ENCODE results near the gene PPP1R9A.

The PPP1R9A gene

DNA sequence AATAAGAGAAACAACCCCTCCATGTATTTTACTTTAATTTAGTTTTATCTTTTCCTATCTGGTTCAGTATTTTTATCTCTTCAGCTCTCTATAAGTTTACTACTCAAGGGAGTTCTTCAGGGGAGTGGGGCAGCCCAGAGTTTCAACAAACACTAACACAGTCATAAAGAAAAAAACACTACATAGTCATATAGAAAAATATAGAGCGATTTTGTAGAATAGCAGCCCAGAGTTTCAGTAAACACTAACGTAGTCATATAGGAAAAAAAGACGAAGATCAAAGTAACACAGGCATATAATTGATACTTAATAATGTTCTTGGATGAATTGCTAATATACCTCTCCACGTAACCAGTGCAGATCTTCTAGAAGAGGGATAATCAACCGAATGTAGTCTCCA, 362.2 kb downstream of the PPP1R9A start:
- no peak for DNase-seq

- DNase-seq = no peak
These were observed 368.7 kb downstream of the PPP1R9A start for GRCh38 chr7:95276114-95276513.

GRCh38 chr7:95279417-95279816, 372.0 kb downstream of the PPP1R9A start:
- no peak for DNase-seq

DNA sequence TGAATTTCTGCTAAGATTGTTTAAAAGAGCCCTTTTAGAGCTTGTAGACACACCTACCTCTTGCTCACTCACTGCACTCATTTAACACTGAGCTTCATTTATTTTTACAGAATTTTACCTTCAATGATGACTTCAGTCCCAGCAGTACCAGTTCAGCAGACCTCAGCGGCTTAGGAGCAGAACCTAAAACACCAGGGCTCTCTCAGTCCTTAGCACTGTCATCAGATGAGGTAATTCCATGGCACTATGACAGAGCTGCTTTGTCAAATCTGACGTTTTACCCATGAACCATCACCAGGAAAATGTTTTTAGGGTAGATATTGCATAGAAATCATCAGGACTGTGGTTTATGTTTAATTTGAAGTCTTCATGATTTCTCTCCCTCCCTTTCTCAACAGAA, 378.7 kb downstream of the PPP1R9A start:
- no peak for DNase-seq

- no peak for DNase-seq
These were observed 382.9 kb downstream of the PPP1R9A start for GRCh38 chr7:95290166-95290830.

- DNase-seq = no peak
These were observed 388.0 kb downstream of the PPP1R9A start for GRCh38 chr7:95295397-95295796.

DNA sequence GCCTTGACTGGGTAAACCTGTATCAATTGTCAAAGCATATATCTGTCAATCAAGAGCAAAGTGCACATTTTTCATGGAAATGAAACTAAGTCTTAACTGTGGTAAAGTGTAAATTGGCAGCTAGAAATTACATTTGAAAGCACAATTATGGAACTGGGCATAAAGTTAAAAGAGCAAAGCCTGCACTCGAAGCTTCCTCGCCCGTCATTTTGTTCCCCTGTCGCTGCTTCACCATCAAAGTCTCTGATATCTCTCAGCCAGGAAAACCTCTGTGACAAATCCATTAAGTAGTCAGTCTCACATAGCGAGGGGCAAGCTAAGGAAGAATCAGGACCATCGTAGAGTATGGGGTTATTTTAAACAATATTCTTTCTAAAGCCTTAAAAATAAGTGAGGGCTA, 389.1 kb downstream of the PPP1R9A start:
- DNase-seq = no peak

GRCh38 chr7:95297041-95297440, 389.6 kb downstream of the PPP1R9A start:
- no peak for DNase-seq

DNA sequence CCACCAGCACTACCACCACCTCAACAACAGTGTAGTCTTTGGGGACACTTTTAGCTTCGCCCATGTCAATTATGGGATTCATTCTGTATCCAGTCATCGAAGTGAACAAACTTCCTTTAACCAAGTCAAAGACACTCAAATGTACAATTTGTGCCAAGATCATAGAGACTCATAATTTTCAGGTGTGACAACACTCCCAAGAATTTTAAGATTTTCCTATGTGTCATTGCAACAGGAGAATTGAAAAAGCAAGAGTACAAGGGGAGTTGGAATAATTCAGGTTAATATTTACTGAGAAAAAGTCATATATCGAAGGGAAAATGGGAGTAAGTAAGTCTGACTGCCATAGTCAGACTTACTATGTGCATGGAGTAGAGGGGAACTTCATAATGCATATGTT, 390.7 kb downstream of the PPP1R9A start:
- no peak for DNase-seq

DNA sequence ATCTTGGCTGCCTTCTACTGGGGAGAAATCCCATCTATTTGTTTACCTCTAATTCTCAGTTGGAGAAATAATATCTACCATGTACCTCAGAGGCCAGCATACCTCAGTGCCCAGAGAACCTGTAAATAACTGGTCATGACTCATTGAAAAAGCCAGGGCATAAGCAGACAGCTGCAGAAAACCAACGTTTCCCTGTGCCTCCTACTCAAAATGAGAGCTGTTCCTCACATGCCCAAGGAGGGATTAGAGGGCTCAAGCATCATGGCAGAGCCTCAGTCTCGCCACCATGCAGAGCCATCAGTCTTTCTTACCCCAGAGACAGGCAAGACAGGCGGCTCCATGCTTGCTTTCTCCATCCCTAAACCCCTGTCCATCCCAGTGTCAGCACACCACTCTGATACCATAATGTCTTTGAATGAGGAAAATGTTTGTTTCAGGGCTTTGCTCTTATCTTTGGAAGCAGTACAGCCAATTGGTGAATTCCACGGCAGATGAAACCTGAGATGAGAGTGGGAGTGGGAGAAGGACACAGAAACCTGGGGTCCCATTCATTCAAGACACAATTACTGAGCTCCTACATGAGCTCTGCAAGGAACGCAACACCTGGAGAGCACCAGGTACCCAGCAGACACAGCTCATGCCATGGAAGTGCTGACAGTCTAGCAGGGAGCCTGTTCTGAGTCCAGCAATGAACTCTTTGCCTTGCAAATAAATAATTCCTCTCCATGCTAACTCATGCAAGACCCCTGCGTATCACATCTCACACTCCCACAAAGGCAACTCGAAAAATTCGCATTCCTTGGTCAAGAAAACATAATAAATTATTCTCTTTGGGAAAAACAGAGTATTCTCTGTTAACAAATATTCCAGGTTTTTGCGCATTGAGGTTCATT, 395.9 kb downstream of the PPP1R9A start:
- DNase-seq = no peak

GRCh38 chr7:95304990-95305389, 397.6 kb downstream of the PPP1R9A start:
- no peak for DNase-seq

- no peak for DNase-seq
These were observed 402.6 kb downstream of the PPP1R9A start for GRCh38 chr7:95309951-95310350.

- no peak for DNase-seq
These were observed 404.0 kb downstream of the PPP1R9A start for GRCh38 chr7:95311389-95311788.

GRCh38 chr7:95312561-95312960, 405.2 kb downstream of the PPP1R9A start:
- no peak for DNase-seq

DNA sequence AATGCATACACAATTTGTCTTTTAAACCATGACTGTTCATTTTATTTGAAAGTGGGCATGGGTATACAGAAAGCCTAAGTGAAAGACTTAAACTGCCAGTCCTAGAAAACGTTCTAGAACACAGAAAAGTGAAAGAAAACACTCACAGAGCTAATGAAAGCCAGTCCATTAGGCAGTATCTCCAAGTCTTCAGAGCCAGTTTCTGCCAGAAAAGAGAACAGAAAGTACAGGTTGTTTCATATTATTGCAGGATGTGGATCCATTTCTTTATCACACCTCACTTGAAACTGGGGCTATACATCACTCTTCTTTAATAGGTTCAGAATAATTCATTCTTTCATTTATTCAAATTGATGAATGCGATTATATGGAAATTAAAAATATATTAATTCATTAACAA, 409.2 kb downstream of the PPP1R9A start:
- DNase-seq = no peak

GRCh38 chr7:95317546-95317945, 410.2 kb downstream of the PPP1R9A start:
- no peak for DNase-seq

GRCh38 chr7:95317966-95318365, 410.6 kb downstream of the PPP1R9A start:
- DNase-seq = no peak

DNA sequence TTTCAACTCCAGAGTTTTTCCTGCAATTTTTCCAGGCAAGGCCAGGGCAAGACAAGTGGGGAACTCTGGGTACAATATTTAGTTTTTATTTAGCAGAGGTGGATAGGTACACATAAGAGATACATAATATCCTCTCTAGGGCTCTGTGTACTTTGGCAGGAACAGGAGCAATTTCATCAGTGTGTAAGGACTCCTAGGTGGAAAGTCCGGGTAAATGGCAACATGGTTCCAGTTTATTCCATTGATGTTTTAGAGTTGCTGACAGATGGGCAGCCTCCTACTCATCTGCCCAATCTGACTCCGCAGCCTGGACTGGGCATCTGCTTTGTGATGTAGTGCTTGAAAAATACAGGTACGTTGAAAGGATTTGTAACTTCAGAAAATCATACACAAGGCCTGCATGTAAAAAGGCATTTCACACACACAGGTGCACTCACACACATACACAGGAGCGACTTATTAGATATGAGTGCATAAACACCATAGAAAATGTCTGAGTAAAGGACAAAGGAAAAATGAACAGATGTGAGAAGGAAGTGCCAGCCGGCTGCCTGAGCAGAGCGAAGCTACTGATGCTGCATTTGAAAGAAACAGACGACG, 411.2 kb downstream of the PPP1R9A start:
- no peak for DNase-seq

DNA sequence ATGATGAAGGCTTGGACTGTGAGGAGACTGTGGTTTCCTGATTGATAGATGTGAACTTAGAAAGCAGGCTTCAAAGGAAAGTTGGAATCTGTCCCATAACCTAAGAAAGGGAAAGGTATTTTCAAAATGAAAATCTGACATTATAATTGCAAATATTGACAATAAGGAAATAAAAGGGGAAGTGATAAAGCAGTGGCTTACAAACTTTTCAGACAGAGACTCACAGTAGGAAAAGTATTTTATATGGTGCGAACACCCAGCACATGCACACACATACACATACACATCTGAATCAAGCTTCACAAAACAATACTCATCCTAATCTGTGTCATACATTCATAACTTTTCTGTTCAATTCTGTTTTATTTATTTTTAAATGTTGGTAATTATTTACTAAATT, 412.2 kb downstream of the PPP1R9A start:
- no peak for DNase-seq

DNA sequence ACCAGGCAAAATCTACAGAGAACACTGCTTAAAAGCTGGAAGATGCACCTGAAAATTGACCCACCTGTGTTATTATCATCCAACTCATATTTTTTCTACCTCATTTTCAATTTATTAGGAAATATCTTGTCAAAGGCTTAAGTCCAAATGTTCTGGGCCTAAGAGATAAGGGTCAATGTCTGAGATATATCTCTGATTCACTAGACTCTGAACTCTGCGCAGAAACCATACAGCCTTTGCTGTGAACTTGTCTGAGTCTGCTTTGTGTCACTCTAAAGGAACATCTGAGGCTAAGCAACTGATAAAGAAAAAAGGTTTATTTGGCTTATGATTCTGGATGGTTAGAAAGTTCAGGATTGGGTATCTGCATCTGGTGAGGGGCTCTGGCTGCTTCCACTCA, 413.3 kb downstream of the PPP1R9A start:
- DNase-seq = no peak

GRCh38 chr7:95321720-95322119, 414.3 kb downstream of the PPP1R9A start:
- no peak for DNase-seq

- no peak for DNase-seq
These were observed 415.0 kb downstream of the PPP1R9A start for GRCh38 chr7:95322396-95322795.

GRCh38 chr7:95322854-95323253, 415.5 kb downstream of the PPP1R9A start:
- DNase-seq = no peak
